Upper lobe of left lung (tissue), 6 donors: ENCODE data around the gene WASHC4. TPM values are rescaled to one million over a fixed set of nuclear protein-coding genes. Genes with fewer than 3 reads are reported as not detected.

Experiments used
- ATAC-seq, 2 donors: fragments of 200-7000 bp; cut with Tn5 transposase; one replicate each; pipeline ENCODE4 v1.9.1; 2022; ENCODE audit warnings: mild to moderate bottlenecking in 2 of 2, moderate library complexity in 2 of 2; ENCODE audit not compliant: low FRiP score in 2 of 2
- DNase-seq, 2 donors: peaks; one replicate each; pipeline ENCODE4 v3.0.0-alpha.2; 2019 to 2020
- H3K27ac ChIP-seq, 4 donors: fragments of 200-600 bp; sonication (generic); one replicate each; pipeline ENCODE4 v1.5.1; 2016 to 2019
- H3K27me3 ChIP-seq, 4 donors: fragments of 200-600 bp; sonication (generic); one replicate each; pipeline ENCODE4 v1.5.1; 2017 to 2019
- H3K36me3 ChIP-seq, 4 donors: fragments of 200-600 bp; sonication (generic); one replicate each; pipeline ENCODE4 v1.5.1; 2016 to 2019
- H3K4me1 ChIP-seq, 4 donors: fragments of 200-600 bp; sonication (generic); one replicate each; pipeline ENCODE4 v1.5.1; 2018 to 2019
- H3K4me3 ChIP-seq, 4 donors: fragments of 200-600 bp; sonication (generic); one replicate each; pipeline ENCODE4 v1.5.1; 2017 to 2019; ENCODE audit warnings: mild to moderate bottlenecking in 2 of 4, moderate library complexity in 1 of 4
- H3K9me3 ChIP-seq, 4 donors: fragments of 200-600 bp; sonication (generic); one replicate each; pipeline ENCODE4 v1.5.1; 2018 to 2019
- CTCF ChIP-seq, 6 experiments: fragments of 450-650 bp in 4 of 6; fragments of 200-600 bp in 2 of 6; sonication (generic) in 2 of 6; IDR thresholded peaks; one replicate each; pipeline ENCODE4 v1.5.1; 2016 to 2019; ENCODE audit warnings: antibody characterized with exemption in 6 of 6
- EP300 ChIP-seq, 4 donors: sonication (generic); formaldehyde crosslinking; IDR thresholded peaks; one replicate each; pipeline ENCODE4 v1.5.1; 2017; ENCODE audit warnings: antibody characterized with exemption in 4 of 4, control low read depth in 2 of 4
- POLR2A ChIP-seq, 4 donors: fragments of 450-650 bp; IDR thresholded peaks; one replicate each; pipeline ENCODE4 v1.5.1; 2016 to 2017; ENCODE audit warnings: antibody characterized with exemption in 4 of 4, mild to moderate bottlenecking in 2 of 4
- POLR2AphosphoS5 ChIP-seq, 2 donors: sonication (generic); formaldehyde crosslinking; IDR thresholded peaks; one replicate each; pipeline ENCODE4 v1.5.1; 2017; ENCODE audit warnings: antibody characterized with exemption in 2 of 2
- WGBS, 2 donors: methylation state at CpG; one replicate each; pipeline ENCODE4 v1.1.5; 2017 to 2018; 5-methylcytosine and 5-hydroxymethylcytosine counted together
- total RNA-seq, 6 donors: library from RNA; depleted of rRNA in 4 of 6; stranded (reverse); fragments of >200 nt in 4 of 6; gene quantifications; one replicate each; pipeline versions ENCODE4 v1.1.0 to v1.2.1, GENCODE V29; 2016 to 2021
- donor health status: DM: no; HTN: no; CAD: no; lungs with moderate emphysema.
- donor health status: DM: no; HTN: yes; CAD: no; lungs with severe emphysema.

Gene WASHC4
- total RNA-seq, 6 donors from 2014 or later = 32.5 to 114 (median 69.6) TPM

- Histone ChIP-seq H3K4me3 (peak overlapping the region; percentile 73 to 97 (median 87)), H3K27ac (peak overlapping the region; percentile 95 to 98 (median 98)), H3K4me1 (peaks cover 24 to 40% (median 28%) of the 10 kb centered on the region in 4 donors), H3K9me3 (no peaks in the 10 kb centered on the region), H3K27me3 (no peaks in the 10 kb centered on the region), H3K36me3 (peaks cover 0 to 7% (median 2%) of the 10 kb centered on the region in 4 donors)
- ATAC-seq (peak; percentile 20 to 74), DNase-seq (no peak)
- no peak for TF ChIP-seq CTCF (IDR thresholded peaks at IDR 0.05)
- TF ChIP-seq EP300 (IDR thresholded peaks at IDR 0.05) = no peak
- no peak for TF ChIP-seq POLR2AphosphoS5 (IDR thresholded peaks at IDR 0.05)
- TF ChIP-seq POLR2A (IDR thresholded peaks at IDR 0.05) = no peak
- WGBS, 2 donors = 0 to 1% methylated on average over 15 of the region's 15 CpGs
Observed at GRCh38 chr12:105107171-105107493, 399 bp upstream of the WASHC4 start.

GRCh38 chr12:105109465-105110212, 2.1 kb downstream of the WASHC4 start:
- 33 to 40% methylated on average over 13 of the region's 13 CpGs for WGBS, 2 donors
- Histone ChIP-seq H3K36me3 (peaks cover 0 to 21% (median 3%) of the 10 kb centered on the region in 4 donors), H3K4me3 (peak overlapping the region in 3 of 4 donors; percentile 86 to 97 (median 88)), H3K9me3 (no peaks in the 10 kb centered on the region), H3K27ac (peak overlapping the region; percentile 6 to 97 (median 62)), H3K27me3 (no peaks in the 10 kb centered on the region), H3K4me1 (peaks cover 26 to 50% (median 31%) of the 10 kb centered on the region in 4 donors)
- no peak for ATAC-seq
- TF ChIP-seq POLR2AphosphoS5 (IDR thresholded peaks at IDR 0.05) (no peak), EP300 (IDR thresholded peaks at IDR 0.05) (no peak), CTCF (IDR thresholded peaks at IDR 0.05) (no peak), POLR2A (IDR thresholded peaks at IDR 0.05) (no peak)
- peak in 1 of 2 donors; percentile 34 for DNase-seq

- DNase-seq (no peak), ATAC-seq (no peak)
- no peaks in the 10 kb centered on the region for H3K27me3 ChIP-seq
- H3K36me3 ChIP-seq = peaks cover 0 to 33% (median 6%) of the 10 kb centered on the region in 4 donors
- H3K9me3 ChIP-seq = no peaks in the 10 kb centered on the region
- no peak overlapping the region for H3K27ac ChIP-seq
- peaks cover 26 to 50% (median 31%) of the 10 kb centered on the region in 4 donors for H3K4me1 ChIP-seq
- TF ChIP-seq EP300 (IDR thresholded peaks at IDR 0.05) = no peak
- TF ChIP-seq POLR2AphosphoS5 (IDR thresholded peaks at IDR 0.05) = no peak
- TF ChIP-seq POLR2A (IDR thresholded peaks at IDR 0.05) = no peak
- 33 to 50% methylated on average over 4 of the region's 4 CpGs for WGBS, 2 donors
- H3K4me3 ChIP-seq = no peak overlapping the region
Observed at GRCh38 chr12:105110851-105111250, 3.3 kb downstream of the WASHC4 start.

- Histone ChIP-seq H3K27me3 (no peaks in the 10 kb centered on the region), H3K36me3 (peaks cover 10 to 55% (median 18%) of the 10 kb centered on the region in 4 donors), H3K4me1 (peaks cover 21 to 44% (median 31%) of the 10 kb centered on the region in 4 donors), H3K9me3 (no peaks in the 10 kb centered on the region), H3K27ac (no peak overlapping the region), H3K4me3 (no peak overlapping the region)
- TF ChIP-seq CTCF (IDR thresholded peaks at IDR 0.05) (no peak), POLR2AphosphoS5 (IDR thresholded peaks at IDR 0.05) (no peak), EP300 (IDR thresholded peaks at IDR 0.05) (no peak), POLR2A (IDR thresholded peaks at IDR 0.05) (no peak)
- DNase-seq = no peak
- no peak for ATAC-seq
- WGBS, 2 donors = 86 to 90% methylated on average over 3 of the region's 3 CpGs
Observed at GRCh38 chr12:105113094-105113493, 5.6 kb downstream of the WASHC4 start.

GRCh38 chr12:105116969-105117368, 9.4 kb downstream of the WASHC4 start:
- no peak for DNase-seq
- WGBS, 2 donors = 92 to 93% methylated on average over 1 of the region's 1 CpG

More at GRCh38 chr12:105116969-105117368, 9.4 kb downstream of the WASHC4 start:
- ATAC-seq = no peak
- peaks cover 0 to 12% (median 5%) of the 10 kb centered on the region in 4 donors for H3K4me1 ChIP-seq
- H3K27ac ChIP-seq = no peak overlapping the region
- H3K36me3 ChIP-seq = peaks cover 32 to 89% (median 38%) of the 10 kb centered on the region in 4 donors
- no peaks in the 10 kb centered on the region for H3K27me3 ChIP-seq
- TF ChIP-seq POLR2A (IDR thresholded peaks at IDR 0.05) (no peak), POLR2AphosphoS5 (IDR thresholded peaks at IDR 0.05) (no peak), CTCF (IDR thresholded peaks at IDR 0.05) (no peak), EP300 (IDR thresholded peaks at IDR 0.05) (no peak)
- H3K9me3 ChIP-seq = no peaks in the 10 kb centered on the region
- H3K4me3 ChIP-seq = no peak overlapping the region
